GM23338 (cell line): Measurements from ENCODE around the gene AFF2. TPM values are rescaled to one million over a fixed set of nuclear protein-coding genes. Genes with fewer than 3 reads are reported as not detected.

ENCODE experiments used
- ATAC-seq: fragments of 200-7000 bp; cut with Tn5 transposase; 3 replicates; pipeline ENCODE4 v1.9.1; 2020
- DNase-seq: peaks from one replicate; pipeline ENCODE4 v3.0.0-alpha.2; 2015; ENCODE audit warnings: low spot score
- H2AFZ ChIP-seq: fragments of 200-600 bp; sonication (generic); 2 replicates; pipeline ENCODE4 v1.8.0; 2016; ENCODE audit warnings: antibody characterized with exemption, mild to moderate bottlenecking, moderate library complexity
- H3F3A ChIP-seq: fragments of 200-600 bp; sonication (generic); replicated peaks from 2 replicates; pipeline ENCODE4 v1.8.0; 2017; ENCODE audit warnings: antibody characterized with exemption, mixed run types, low read depth
- H3K27ac ChIP-seq: fragments of 200-600 bp; sonication (generic); 2 replicates; pipeline ENCODE4 v1.6.1; 2016; ENCODE audit warnings: low read depth
- H3K27me3 ChIP-seq: fragments of 200-600 bp; sonication (generic); 2 replicates; pipeline ENCODE4 v1.8.0; 2016; ENCODE audit warnings: mild to moderate bottlenecking, mixed run types, moderate library complexity; ENCODE audit not compliant: insufficient read depth
- H3K36me3 ChIP-seq: fragments of 200-600 bp; sonication (generic); 2 replicates; pipeline ENCODE4 v1.8.0; 2016; ENCODE audit warnings: mild to moderate bottlenecking; ENCODE audit not compliant: insufficient read depth
- H3K4me1 ChIP-seq: fragments of 200-600 bp; sonication (generic); 2 replicates; pipeline ENCODE4 v1.8.0; 2016; ENCODE audit warnings: mild to moderate bottlenecking, moderate library complexity; ENCODE audit not compliant: insufficient read depth
- H3K4me2 ChIP-seq: fragments of 200-600 bp; sonication (generic); 2 replicates; pipeline ENCODE4 v1.7.1; 2017; ENCODE audit warnings: mixed run types
- H3K4me3 ChIP-seq: fragments of 200-600 bp; sonication (generic); 2 replicates; pipeline ENCODE4 v1.6.1; 2016; ENCODE audit warnings: mixed run types
- H3K79me2 ChIP-seq: fragments of 200-600 bp; sonication (generic); replicated peaks from 2 replicates; pipeline ENCODE4 v1.8.0; 2017; ENCODE audit warnings: mild to moderate bottlenecking; ENCODE audit not compliant: insufficient read depth
- H3K9me2 ChIP-seq: fragments of 200-600 bp; sonication (generic); 2 replicates; pipeline ENCODE4 v1.8.0; 2017; ENCODE audit not compliant: insufficient read depth
- H4K20me1 ChIP-seq: fragments of 200-600 bp; sonication (generic); replicated peaks from 2 replicates; pipeline ENCODE4 v1.8.0; 2017; ENCODE audit warnings: mild to moderate bottlenecking; ENCODE audit not compliant: insufficient read depth
- H3K27ac Mint-ChIP-seq: 2 replicates; pipeline ENCODE4 v1.8.0; 2020; ENCODE audit warnings: inconsistent platforms, mild to moderate bottlenecking, moderate library complexity, mixed read lengths
- H3K27me3 Mint-ChIP-seq: 3 replicates; pipeline ENCODE4 v1.8.0; 2022; ENCODE audit warnings: low read depth, mild to moderate bottlenecking, moderate library complexity, mixed read lengths, inconsistent platforms; ENCODE audit not compliant: insufficient read depth, poor library complexity
- H3K36me3 Mint-ChIP-seq: 3 replicates; pipeline ENCODE4 v1.8.0; 2021; ENCODE audit warnings: low read depth, mild to moderate bottlenecking, inconsistent platforms, moderate library complexity, mixed read lengths
- H3K4me1 Mint-ChIP-seq: 3 replicates; pipeline ENCODE4 v1.8.0; 2020; ENCODE audit warnings: mild to moderate bottlenecking, inconsistent platforms, mixed read lengths
- H3K4me3 Mint-ChIP-seq: 3 replicates; pipeline ENCODE4 v1.8.0; 2021; ENCODE audit warnings: moderate library complexity, mild to moderate bottlenecking, inconsistent platforms, mixed read lengths
- H3K9me3 Mint-ChIP-seq: 3 replicates; pipeline ENCODE4 v1.8.0; 2020; ENCODE audit warnings: moderate library complexity, mild to moderate bottlenecking, inconsistent platforms, mixed read lengths
- CTCF ChIP-seq, 2 experiments: fragments of 200-600 bp in 1 of 2; sonication (generic) in 1 of 2; conservative IDR thresholded peaks; 2 replicates each; pipeline versions ENCODE4 v1.5.1 to v1.6.1; 2016 to 2017; ENCODE audit warnings: antibody characterized with exemption in 2 of 2, low read depth in 2 of 2, mild to moderate bottlenecking in 2 of 2, moderate library complexity in 1 of 2
- EZH2phosphoT487 ChIP-seq: fragments of 200-600 bp; sonication (generic); IDR thresholded peaks from one replicate; pipeline ENCODE4 v1.8.1; 2018; ENCODE audit warnings: antibody characterized with exemption; ENCODE audit not compliant: unreplicated experiment
- JUNB ChIP-seq: IDR thresholded peaks from one replicate; pipeline ENCODE4 v1.6.1; 2016; ENCODE audit warnings: antibody characterized with exemption; ENCODE audit not compliant: unreplicated experiment
- NANOG ChIP-seq: IDR thresholded peaks from 2 replicates; pipeline ENCODE4 v1.6.1; 2016; ENCODE audit warnings: antibody characterized with exemption, borderline replicate concordance
- POLR2AphosphoS5 ChIP-seq: IDR thresholded peaks from 2 replicates; pipeline ENCODE4 v1.6.1; 2016; ENCODE audit warnings: antibody characterized with exemption, low read depth
- STAT1 ChIP-seq: IDR thresholded peaks from one replicate; pipeline ENCODE4 v1.6.1; 2016; ENCODE audit warnings: antibody characterized with exemption; ENCODE audit not compliant: unreplicated experiment
- ZNF462 ChIP-seq: fragments of 250-450 bp; sonication (Bioruptor Pico); IDR thresholded peaks from 2 replicates; pipeline ENCODE4 v1.5.0; 2020; ENCODE audit warnings: mild to moderate bottlenecking, moderate library complexity
- polyA plus RNA-seq: library from polyadenylated mRNA; unstranded; fragments of >200 nt; fragmentation: Nextera tagmentation; extraction: Ambion mirVana; gene quantifications from 2 replicates; pipeline ENCODE4 v1.2.1, GENCODE V29; 2016
- total RNA-seq: library from RNA; depleted of rRNA; stranded (reverse); fragments of >200 nt; shearing (Covaris generic); gene quantifications from 2 replicates; pipeline ENCODE4 v1.2.3, GENCODE V29; 2014

Gene AFF2
- total and polyA plus RNA-seq, 2 experiments from 2014 or later, result 1.6 to 5.8 TPM

- H3K4me1 Mint-ChIP-seq, result no peaks in the 10 kb centered on the region
- Histone ChIP-seq H3K27me3 (no peaks in the 10 kb centered on the region), H3F3A (no peaks in the 10 kb centered on the region), H3K79me2 (no peaks in the 10 kb centered on the region), H3K4me1 (no peaks in the 10 kb centered on the region), H3K4me2 (no peak overlapping the region), H3K36me3 (no peaks in the 10 kb centered on the region), H2AFZ (no peak overlapping the region), H3K4me3 (no peak overlapping the region), H3K9me2 (no peaks in the 10 kb centered on the region), H3K27ac (no peak overlapping the region), H4K20me1 (no peaks in the 10 kb centered on the region)
- H3K9me3 Mint-ChIP-seq, result no peaks in the 10 kb centered on the region
- DNase-seq (no peak), ATAC-seq (no peak)
- no peak overlapping the region for H3K4me3 Mint-ChIP-seq
- no peaks in the 10 kb centered on the region; the same call in 2 of the 3 replicates for H3K36me3 Mint-ChIP-seq
- H3K27ac Mint-ChIP-seq, result no peak overlapping the region
- TF ChIP-seq JUNB (no peak), NANOG (no peak), STAT1 (no peak), EZH2phosphoT487 (no peak)
- H3K27me3 Mint-ChIP-seq, result no peaks in the 10 kb centered on the region
Observed at GRCh38 chrX:148682206-148682605, 181.8 kb downstream of the AFF2 start.

- Histone ChIP-seq H3K27ac (no peak overlapping the region), H2AFZ (no peak overlapping the region), H3K4me3 (no peak overlapping the region), H3K9me2 (no peaks in the 10 kb centered on the region), H3K4me1 (peaks cover 9% of the 10 kb centered on the region; the same call in 1 of the 2 replicates), H3K4me2 (no peak overlapping the region), H3K27me3 (no peaks in the 10 kb centered on the region), H3K36me3 (no peaks in the 10 kb centered on the region), H3K79me2 (no peaks in the 10 kb centered on the region), H4K20me1 (no peaks in the 10 kb centered on the region), H3F3A (no peaks in the 10 kb centered on the region)
- Mint-ChIP-seq H3K27me3 (peaks cover 2% of the 10 kb centered on the region), H3K27ac (no peak overlapping the region), H3K4me3 (no peak overlapping the region), H3K36me3 (no peaks in the 10 kb centered on the region), H3K4me1 (peaks cover 2% of the 10 kb centered on the region; the same call in 2 of the 3 replicates), H3K9me3 (peaks cover 4% of the 10 kb centered on the region; the same call in 2 of the 3 replicates)
- TF ChIP-seq CTCF (conservative IDR thresholded peaks at IDR 0.05; ENCODE audit: low read depth in 2 of 2), result no peak
- TF ChIP-seq ZNF462 (CRISPR knock-in tag), result no peak
- no peak for TF ChIP-seq POLR2AphosphoS5
- no peak for TF ChIP-seq STAT1
- ATAC-seq (no peak), DNase-seq (no peak)
Observed at GRCh38 chrX:148691456-148691855, 191.0 kb downstream of the AFF2 start.
